CD8-positive, alpha-beta memory T cell (primary cell): ENCODE measurements around the gene GCG. TPM values are rescaled to one million over a fixed set of nuclear protein-coding genes. Genes with fewer than 3 reads are reported as not detected.
A peak's percentile ranks its signal among the peaks of the same experiment; 100 is the strongest.

Experiments
- CTCF ChIA-PET: fragments of 350-600 bp; sonication (Branson Sonifier 250); formaldehyde crosslinking; loops from one replicate; lab custom pipeline; 2021; ENCODE audit warnings: antibody characterized with exemption; lab: Charles Lee
- POLR2A ChIA-PET: fragments of 350-600 bp; sonication (Branson Sonifier 250); formaldehyde crosslinking; loops from one replicate; lab custom pipeline; 2021; ENCODE audit warnings: antibody characterized with exemption; lab: Charles Lee
- DNase-seq, 5 donors: peaks; one replicate each; pipeline versions ENCODE4 v3.0.0 to v3.0.0-alpha.2; 2020 to 2022; ENCODE audit warnings: mixed read lengths in 1 of 5
- H3K27ac ChIP-seq: one replicate; pipeline ENCODE4 v1.7.0; 2013; ENCODE audit warnings: low read depth, mild to moderate bottlenecking, low read length, moderate library complexity
- H3K27me3 ChIP-seq: 2 replicates; pipeline ENCODE4 v1.7.0; 2013; ENCODE audit warnings: low read length, mild to moderate bottlenecking; ENCODE audit not compliant: insufficient read depth, poor library complexity, severe bottlenecking
- H3K36me3 ChIP-seq: 2 replicates; pipeline ENCODE4 v1.7.0; 2013; ENCODE audit warnings: mild to moderate bottlenecking, low read length, moderate library complexity; ENCODE audit not compliant: insufficient read depth
- H3K4me1 ChIP-seq: 2 replicates; pipeline ENCODE4 v1.7.0; 2013; ENCODE audit warnings: mild to moderate bottlenecking, low read length, moderate library complexity; ENCODE audit not compliant: insufficient read depth
- H3K4me3 ChIP-seq: 2 replicates; pipeline ENCODE4 v1.7.0; 2013; ENCODE audit warnings: mild to moderate bottlenecking, low read length
- H3K9me3 ChIP-seq: 2 replicates; pipeline ENCODE4 v1.7.0; 2013; ENCODE audit warnings: mild to moderate bottlenecking, low read length
- H3K27ac Mint-ChIP-seq, 8 donors: one replicate each; pipeline ENCODE4 v1.8.0; 2020 to 2021; ENCODE audit warnings: mixed read lengths in 8 of 8, mild to moderate bottlenecking in 6 of 8, inconsistent platforms in 3 of 8, moderate library complexity in 3 of 8
- H3K27me3 Mint-ChIP-seq, 2 donors: one replicate each; pipeline ENCODE4 v1.8.0; 2020 to 2021; ENCODE audit warnings: mixed read lengths in 2 of 2, mild to moderate bottlenecking in 1 of 2, moderate library complexity in 1 of 2
- H3K36me3 Mint-ChIP-seq, 3 donors: one replicate each; pipeline ENCODE4 v1.8.0; 2020 to 2021; ENCODE audit warnings: mixed read lengths in 3 of 3, inconsistent platforms in 1 of 3, mild to moderate bottlenecking in 1 of 3
- H3K4me1 Mint-ChIP-seq, 3 donors: one replicate each; pipeline ENCODE4 v1.8.0; 2020 to 2021; ENCODE audit warnings: mixed read lengths in 3 of 3, inconsistent platforms in 1 of 3, mild to moderate bottlenecking in 1 of 3
- H3K4me3 Mint-ChIP-seq, 7 donors: one replicate each; pipeline ENCODE4 v1.8.0; 2020 to 2021; ENCODE audit warnings: mixed read lengths in 7 of 7, mild to moderate bottlenecking in 6 of 7, moderate library complexity in 4 of 7, inconsistent platforms in 2 of 7
- H3K9me3 Mint-ChIP-seq, 5 donors: one replicate each; pipeline ENCODE4 v1.8.0; 2020 to 2022; ENCODE audit warnings: mixed read lengths in 5 of 5, mild to moderate bottlenecking in 3 of 5, moderate library complexity in 2 of 5, inconsistent platforms in 1 of 5
- polyA plus RNA-seq: library from polyadenylated mRNA; unstranded; fragments of 300-500 nt; fragmentation: Illumina TruSeq; gene quantifications from one replicate; pipeline ENCODE4 v1.2.3, GENCODE V29; 2021
- total RNA-seq, 2 experiments: library from RNA; stranded (reverse); gene quantifications; one replicate each; pipeline ENCODE4 v1.2.3, GENCODE V29; 2021

The GCG gene
- total and polyA plus RNA-seq, 3 experiments from 2014 or later = not detected

GRCh38 chr2:162166174-162166573, 14.1 kb upstream of the GCG start:
- Histone ChIP-seq H3K36me3 (no peaks in the 10 kb centered on the region), H3K4me1 (no peaks in the 10 kb centered on the region), H3K27me3 (no peaks in the 10 kb centered on the region), H3K9me3 (no peaks in the 10 kb centered on the region), H3K4me3 (no peak overlapping the region), H3K27ac (no peak overlapping the region)
- ChIA-PET CTCF (no interaction called here), POLR2A (no interaction called here)
- Mint-ChIP-seq H3K27ac (no peak overlapping the region), H3K4me1 (peaks cover 0 to 6% (median 0%) of the 10 kb centered on the region in 3 donors), H3K4me3 (no peak overlapping the region), H3K27me3 (peaks cover 8 to 36% of the 10 kb centered on the region in 2 donors), H3K9me3 (no peaks in the 10 kb centered on the region), H3K36me3 (no peaks in the 10 kb centered on the region)
- no peak for DNase-seq

GRCh38 chr2:162164802-162165201, 12.8 kb upstream of the GCG start:
- Mint-ChIP-seq H3K9me3 (no peaks in the 10 kb centered on the region), H3K4me1 (no peaks in the 10 kb centered on the region), H3K27ac (no peak overlapping the region), H3K4me3 (no peak overlapping the region), H3K27me3 (peaks cover 8 to 41% of the 10 kb centered on the region in 2 donors), H3K36me3 (no peaks in the 10 kb centered on the region)
- Histone ChIP-seq H3K4me3 (no peak overlapping the region), H3K36me3 (no peaks in the 10 kb centered on the region), H3K27me3 (no peaks in the 10 kb centered on the region), H3K9me3 (no peaks in the 10 kb centered on the region), H3K4me1 (no peaks in the 10 kb centered on the region), H3K27ac (no peak overlapping the region)
- CTCF ChIA-PET = no interaction called here
- POLR2A ChIA-PET = no interaction called here
- no peak for DNase-seq

GRCh38 chr2:162159446-162159845, 7.4 kb upstream of the GCG start:
- H3K27me3 Mint-ChIP-seq = peaks cover 12 to 33% of the 10 kb centered on the region in 2 donors
- POLR2A ChIA-PET = no interaction called here
- Histone ChIP-seq H3K27me3 (no peaks in the 10 kb centered on the region), H3K36me3 (no peaks in the 10 kb centered on the region), H3K4me1 (no peaks in the 10 kb centered on the region), H3K4me3 (no peak overlapping the region), H3K9me3 (no peaks in the 10 kb centered on the region), H3K27ac (no peak overlapping the region)
- CTCF ChIA-PET = no interaction called here
- H3K27ac Mint-ChIP-seq = no peak overlapping the region
- DNase-seq = no peak
- no peak overlapping the region for H3K4me3 Mint-ChIP-seq
- no peaks in the 10 kb centered on the region for H3K36me3 Mint-ChIP-seq
- no peaks in the 10 kb centered on the region for H3K9me3 Mint-ChIP-seq
- no peaks in the 10 kb centered on the region for H3K4me1 Mint-ChIP-seq

- Mint-ChIP-seq H3K27me3 (peaks cover 5 to 35% of the 10 kb centered on the region in 2 donors), H3K4me3 (no peak overlapping the region), H3K36me3 (no peaks in the 10 kb centered on the region), H3K27ac (no peak overlapping the region), H3K9me3 (no peaks in the 10 kb centered on the region), H3K4me1 (peaks cover 4 to 7% (median 5%) of the 10 kb centered on the region in 3 donors)
- Histone ChIP-seq H3K4me3 (no peak overlapping the region), H3K27me3 (no peaks in the 10 kb centered on the region), H3K27ac (no peak overlapping the region), H3K36me3 (no peaks in the 10 kb centered on the region), H3K9me3 (no peaks in the 10 kb centered on the region), H3K4me1 (no peaks in the 10 kb centered on the region)
- CTCF ChIA-PET = no interaction called here
- POLR2A ChIA-PET = no interaction called here
- no peak for DNase-seq
These were observed 4.1 kb upstream of the GCG start for GRCh38 chr2:162156149-162156548.

- H3K27me3 ChIP-seq = no peaks in the 10 kb centered on the region
- no peak overlapping the region for H3K27ac ChIP-seq
- Mint-ChIP-seq H3K4me1 (peaks cover 4 to 7% (median 5%) of the 10 kb centered on the region in 3 donors), H3K27ac (no peak overlapping the region), H3K4me3 (no peak overlapping the region), H3K9me3 (no peaks in the 10 kb centered on the region), H3K36me3 (no peaks in the 10 kb centered on the region), H3K27me3 (peaks cover 7 to 33% of the 10 kb centered on the region in 2 donors)
- no peak for DNase-seq
- H3K4me1 ChIP-seq = no peaks in the 10 kb centered on the region
- no peaks in the 10 kb centered on the region for H3K9me3 ChIP-seq
- H3K36me3 ChIP-seq = no peaks in the 10 kb centered on the region
- ChIA-PET CTCF (no interaction called here), POLR2A (no interaction called here)
- H3K4me3 ChIP-seq = no peak overlapping the region
These were observed 3.0 kb upstream of the GCG start for GRCh38 chr2:162155093-162155492.

GRCh38 chr2:162153608-162154224, 1.7 kb upstream of the GCG start:
- H3K27me3 ChIP-seq = no peaks in the 10 kb centered on the region
- Mint-ChIP-seq H3K27me3 (peaks cover 7 to 30% of the 10 kb centered on the region in 2 donors), H3K4me1 (peaks cover 4 to 7% (median 5%) of the 10 kb centered on the region in 3 donors), H3K9me3 (no peaks in the 10 kb centered on the region), H3K36me3 (no peaks in the 10 kb centered on the region), H3K4me3 (peak overlapping the region in 6 of 7 donors; percentile 4 to 30 (median 16)), H3K27ac (no peak overlapping the region)
- peak; percentile 9 to 63 (median 32) for DNase-seq
- ChIA-PET POLR2A (no interaction called here), CTCF (interaction anchor here (0.6 to 1.5 kb wide), 7 partner anchors 9 to 145 kb away, joined by 3 to 10 read pairs (median 4); no protein-coding TSS in a partner anchor)
- H3K4me3 ChIP-seq = no peak overlapping the region
- no peaks in the 10 kb centered on the region for H3K36me3 ChIP-seq
- no peak overlapping the region for H3K27ac ChIP-seq
- H3K9me3 ChIP-seq = no peaks in the 10 kb centered on the region
- H3K4me1 ChIP-seq = no peaks in the 10 kb centered on the region

GRCh38 chr2:162149940-162150339, 2.1 kb downstream of the GCG start:
- H3K27ac ChIP-seq = no peak overlapping the region
- Mint-ChIP-seq H3K27me3 (peaks cover 14 to 56% of the 10 kb centered on the region in 2 donors), H3K9me3 (no peaks in the 10 kb centered on the region), H3K4me3 (no peak overlapping the region), H3K27ac (no peak overlapping the region), H3K4me1 (peaks cover 4 to 7% (median 5%) of the 10 kb centered on the region in 3 donors), H3K36me3 (no peaks in the 10 kb centered on the region)
- CTCF ChIA-PET = no interaction called here
- no peak for DNase-seq
- H3K4me1 ChIP-seq = no peaks in the 10 kb centered on the region
- no peaks in the 10 kb centered on the region for H3K9me3 ChIP-seq
- H3K36me3 ChIP-seq = no peaks in the 10 kb centered on the region
- peaks cover 5% of the 10 kb centered on the region for H3K27me3 ChIP-seq
- POLR2A ChIA-PET = no interaction called here
- no peak overlapping the region for H3K4me3 ChIP-seq

- Histone ChIP-seq H3K36me3 (no peaks in the 10 kb centered on the region), H3K4me3 (no peak overlapping the region), H3K4me1 (no peaks in the 10 kb centered on the region), H3K9me3 (no peaks in the 10 kb centered on the region), H3K27ac (no peak overlapping the region), H3K27me3 (peaks cover 5% of the 10 kb centered on the region)
- peaks cover 4 to 7% (median 5%) of the 10 kb centered on the region in 3 donors for H3K4me1 Mint-ChIP-seq
- H3K27ac Mint-ChIP-seq = no peak overlapping the region
- H3K9me3 Mint-ChIP-seq = no peaks in the 10 kb centered on the region
- POLR2A ChIA-PET = no interaction called here
- H3K27me3 Mint-ChIP-seq = peaks cover 13 to 52% of the 10 kb centered on the region in 2 donors
- no peak overlapping the region for H3K4me3 Mint-ChIP-seq
- DNase-seq = no peak
- CTCF ChIA-PET = no interaction called here
- H3K36me3 Mint-ChIP-seq = no peaks in the 10 kb centered on the region
These were observed 2.6 kb downstream of the GCG start for GRCh38 chr2:162149466-162149865.
